Neutrophil (primary cell): Measurements from ENCODE around the gene VSIR.

Experiments
- H3K27ac ChIP-seq: fragments of 200-600 bp; sonication (generic); 2 replicates; pipeline ENCODE4 v1.5.1; 2016; ENCODE audit warnings: mild to moderate bottlenecking, moderate library complexity
- H3K27me3 ChIP-seq: fragments of 200-600 bp; sonication (generic); 2 replicates; pipeline ENCODE4 v1.6.0; 2016; ENCODE audit warnings: mild to moderate bottlenecking
- H3K36me3 ChIP-seq: fragments of 200-600 bp; sonication (generic); 2 replicates; pipeline ENCODE4 v1.5.1; 2017
- H3K4me1 ChIP-seq, 2 experiments: fragments of 200-600 bp in 1 of 2; sonication (generic) in 1 of 2; 1 replicate in 1 of 2; 2 replicates in 1 of 2; pipeline versions ENCODE4 v1.5.1 to v1.6.1; 2013 to 2016; ENCODE audit warnings: low read depth in 1 of 2, low read length in 1 of 2, mild to moderate bottlenecking in 1 of 2, moderate library complexity in 1 of 2; ENCODE audit not compliant: control insufficient read depth in 1 of 2, insufficient read depth in 1 of 2
- H3K4me3 ChIP-seq, 2 experiments: fragments of 200-600 bp in 1 of 2; sonication (generic) in 1 of 2; 1 replicate in 1 of 2; 2 replicates in 1 of 2; pipeline ENCODE4 v1.5.1; 2013 to 2016; ENCODE audit warnings: low read depth in 1 of 2, low read length in 1 of 2, mild to moderate bottlenecking in 1 of 2, moderate library complexity in 1 of 2
- H3K9me3 ChIP-seq: fragments of 200-600 bp; sonication (generic); 2 replicates; pipeline ENCODE4 v1.5.1; 2016
- TF ChIP-seq, protein P1 (sequence below): fragments of 200-600 bp; sonication (generic); IDR thresholded peaks from 2 replicates; pipeline ENCODE4 v1.5.1; 2016; ENCODE audit warnings: antibody characterized with exemption

The VSIR gene

DNA sequence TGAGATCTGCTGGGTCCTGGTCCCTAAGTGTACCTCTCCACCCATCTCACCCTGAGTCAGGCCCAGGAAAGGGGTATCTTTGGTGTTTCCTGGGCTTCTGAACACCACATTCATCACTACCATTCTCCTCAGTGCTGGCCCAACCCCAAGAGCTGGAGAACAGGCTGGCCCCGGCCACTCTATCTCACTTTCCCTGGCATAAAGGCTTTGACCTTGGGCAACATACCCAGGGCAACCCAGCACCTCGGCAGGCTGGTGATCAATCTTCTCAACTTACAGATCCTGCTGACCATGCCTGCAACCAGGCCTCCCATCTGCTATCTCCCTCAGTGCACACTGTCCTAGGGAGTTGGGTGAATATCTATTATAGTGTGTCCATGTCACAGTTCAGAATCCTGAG is 2.1 kb downstream of the VSIR start:
- Histone ChIP-seq H3K9me3 (no peaks in the 10 kb centered on the region), H3K4me1 (peaks cover 74 to 87% of the 10 kb centered on the region in 2 experiments), H3K27ac (peak overlapping the region; percentile 99), H3K27me3 (no peaks in the 10 kb centered on the region), H3K36me3 (peaks cover 67% of the 10 kb centered on the region), H3K4me3 (peak overlapping the region; percentile 99 to 100)
- TF ChIP-seq, protein P1, sequence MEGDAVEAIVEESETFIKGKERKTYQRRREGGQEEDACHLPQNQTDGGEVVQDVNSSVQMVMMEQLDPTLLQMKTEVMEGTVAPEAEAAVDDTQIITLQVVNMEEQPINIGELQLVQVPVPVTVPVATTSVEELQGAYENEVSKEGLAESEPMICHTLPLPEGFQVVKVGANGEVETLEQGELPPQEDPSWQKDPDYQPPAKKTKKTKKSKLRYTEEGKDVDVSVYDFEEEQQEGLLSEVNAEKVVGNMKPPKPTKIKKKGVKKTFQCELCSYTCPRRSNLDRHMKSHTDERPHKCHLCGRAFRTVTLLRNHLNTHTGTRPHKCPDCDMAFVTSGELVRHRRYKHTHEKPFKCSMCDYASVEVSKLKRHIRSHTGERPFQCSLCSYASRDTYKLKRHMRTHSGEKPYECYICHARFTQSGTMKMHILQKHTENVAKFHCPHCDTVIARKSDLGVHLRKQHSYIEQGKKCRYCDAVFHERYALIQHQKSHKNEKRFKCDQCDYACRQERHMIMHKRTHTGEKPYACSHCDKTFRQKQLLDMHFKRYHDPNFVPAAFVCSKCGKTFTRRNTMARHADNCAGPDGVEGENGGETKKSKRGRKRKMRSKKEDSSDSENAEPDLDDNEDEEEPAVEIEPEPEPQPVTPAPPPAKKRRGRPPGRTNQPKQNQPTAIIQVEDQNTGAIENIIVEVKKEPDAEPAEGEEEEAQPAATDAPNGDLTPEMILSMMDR = no peak

GRCh38 chr10:71770789-71771188 is 2.5 kb downstream of the VSIR start:
- Histone ChIP-seq H3K4me3 (peak overlapping the region; percentile 99 to 100), H3K27ac (peak overlapping the region; percentile 99), H3K9me3 (no peaks in the 10 kb centered on the region), H3K27me3 (no peaks in the 10 kb centered on the region), H3K4me1 (peaks cover 74 to 87% of the 10 kb centered on the region in 2 experiments), H3K36me3 (peaks cover 71% of the 10 kb centered on the region)
- TF ChIP-seq, protein P1 = no peak

- Histone ChIP-seq H3K27ac (peak overlapping the region; percentile 99), H3K36me3 (peaks cover 76% of the 10 kb centered on the region), H3K4me1 (peaks cover 74 to 87% of the 10 kb centered on the region in 2 experiments), H3K27me3 (no peaks in the 10 kb centered on the region), H3K9me3 (no peaks in the 10 kb centered on the region), H3K4me3 (peak overlapping the region; percentile 99 to 100)
- TF ChIP-seq, protein P1 = no peak
These were observed 3.1 kb downstream of the VSIR start for GRCh38 chr10:71770255-71770654.

DNA sequence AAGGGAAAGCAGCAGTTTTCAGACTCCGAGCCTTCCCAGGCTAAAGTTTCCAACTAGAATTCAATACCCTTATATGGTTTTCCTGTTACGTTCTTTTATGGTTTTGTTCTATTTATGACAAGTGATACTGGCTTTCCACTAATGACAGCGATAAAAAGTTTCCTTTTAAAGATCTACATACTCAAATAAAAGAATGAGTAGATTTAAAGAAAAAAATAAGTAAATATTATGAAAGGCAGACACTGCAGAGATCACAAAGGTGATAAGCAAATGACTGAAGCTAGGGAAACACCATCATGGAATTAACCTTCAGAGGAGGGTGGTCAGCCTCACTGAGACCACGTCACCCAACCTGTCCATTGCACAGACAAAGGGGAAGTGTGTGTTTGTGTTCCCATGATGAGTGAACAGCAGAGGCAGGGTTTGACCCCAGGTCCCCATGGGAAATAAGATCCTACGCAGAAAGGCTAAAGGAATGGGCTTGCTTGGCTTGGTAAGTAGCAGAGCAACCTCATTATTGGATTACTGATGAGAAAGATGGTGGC is 4.0 kb downstream of the VSIR start:
- peak overlapping the region; percentile 99 to 100 for H3K4me3 ChIP-seq

GRCh38 chr10:71767420-71768035 is 5.8 kb downstream of the VSIR start:
- peaks cover 97% of the 10 kb centered on the region for H3K36me3 ChIP-seq
- peaks cover 80 to 97% of the 10 kb centered on the region in 2 experiments for H3K4me1 ChIP-seq
- H3K27ac ChIP-seq = peak overlapping the region; percentile 99
- H3K27me3 ChIP-seq = no peaks in the 10 kb centered on the region
- peak overlapping the region; percentile 99 to 100 for H3K4me3 ChIP-seq
- TF ChIP-seq, protein P1 = no peak
- no peaks in the 10 kb centered on the region for H3K9me3 ChIP-seq

More for the DNA sequence above, 4.0 kb downstream of the VSIR start:
- TF ChIP-seq, protein P1 = no peak
- H3K27me3 ChIP-seq = no peaks in the 10 kb centered on the region
- peak overlapping the region; percentile 99 for H3K27ac ChIP-seq
- peaks cover 85% of the 10 kb centered on the region for H3K36me3 ChIP-seq
- peaks cover 74 to 87% of the 10 kb centered on the region in 2 experiments for H3K4me1 ChIP-seq
- no peaks in the 10 kb centered on the region for H3K9me3 ChIP-seq
